Peyer's patch (tissue), 4 donors: Measurements from ENCODE around the gene TMEM126A.

Source experiments
- POLR2A ChIP-seq, 2 donors: fragments of 450-650 bp; IDR thresholded peaks; one replicate each; pipeline ENCODE4 v1.5.1; 2017; ENCODE audit warnings: antibody characterized with exemption in 2 of 2, mild to moderate bottlenecking in 2 of 2, moderate library complexity in 2 of 2
- TF ChIP-seq, protein P1 (sequence below), 6 experiments: fragments of 450-650 bp in 4 of 6; fragments of 200-600 bp in 2 of 6; sonication (generic) in 1 of 6; IDR thresholded peaks; one replicate each; pipeline ENCODE4 v1.5.1; 2017 to 2019; ENCODE audit warnings: antibody characterized with exemption in 6 of 6, mild to moderate bottlenecking in 3 of 6, moderate library complexity in 1 of 6

DNA sequence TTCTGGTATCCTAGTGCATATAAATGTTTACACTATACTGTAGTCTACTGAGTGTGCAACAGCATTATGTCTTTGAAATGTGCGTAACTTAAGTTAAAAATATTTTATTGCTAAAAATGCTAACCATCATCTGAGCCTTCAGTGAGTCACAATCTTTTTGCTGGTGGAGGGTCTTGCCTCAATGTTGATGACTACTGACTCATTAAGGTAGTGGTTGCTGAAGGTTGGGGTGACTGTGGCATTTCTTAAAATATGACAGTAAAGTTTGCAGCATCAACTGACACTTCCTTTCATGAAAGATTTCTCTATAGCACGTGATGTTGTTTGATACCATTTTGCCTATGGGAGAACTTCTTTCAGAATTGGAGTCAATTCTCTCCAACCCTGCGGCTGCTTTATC is 25.6 kb downstream of the TMEM126A start:
- TF ChIP-seq, protein P1, sequence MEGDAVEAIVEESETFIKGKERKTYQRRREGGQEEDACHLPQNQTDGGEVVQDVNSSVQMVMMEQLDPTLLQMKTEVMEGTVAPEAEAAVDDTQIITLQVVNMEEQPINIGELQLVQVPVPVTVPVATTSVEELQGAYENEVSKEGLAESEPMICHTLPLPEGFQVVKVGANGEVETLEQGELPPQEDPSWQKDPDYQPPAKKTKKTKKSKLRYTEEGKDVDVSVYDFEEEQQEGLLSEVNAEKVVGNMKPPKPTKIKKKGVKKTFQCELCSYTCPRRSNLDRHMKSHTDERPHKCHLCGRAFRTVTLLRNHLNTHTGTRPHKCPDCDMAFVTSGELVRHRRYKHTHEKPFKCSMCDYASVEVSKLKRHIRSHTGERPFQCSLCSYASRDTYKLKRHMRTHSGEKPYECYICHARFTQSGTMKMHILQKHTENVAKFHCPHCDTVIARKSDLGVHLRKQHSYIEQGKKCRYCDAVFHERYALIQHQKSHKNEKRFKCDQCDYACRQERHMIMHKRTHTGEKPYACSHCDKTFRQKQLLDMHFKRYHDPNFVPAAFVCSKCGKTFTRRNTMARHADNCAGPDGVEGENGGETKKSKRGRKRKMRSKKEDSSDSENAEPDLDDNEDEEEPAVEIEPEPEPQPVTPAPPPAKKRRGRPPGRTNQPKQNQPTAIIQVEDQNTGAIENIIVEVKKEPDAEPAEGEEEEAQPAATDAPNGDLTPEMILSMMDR (IDR thresholded peaks at IDR 0.05): no peak
- no peak for TF ChIP-seq POLR2A (IDR thresholded peaks at IDR 0.05)
